ENCODE results near the gene NOXRED1.
"Not testable (repeated sequence)": the region's sequence is repeated elsewhere in the genome, so short reads cannot be mapped to it uniquely, and the experiment has no call there.

NOXRED1 gene

GRCh38 chr14:77423423-77423822 is at the start of gene NOXRED1:
NOXRED1 (minus strand) TSS chr14:77423523; CDS start chr14:77422889, 634 bp downstream.
- no peak for DNase-seq

GRCh38 chr14:77470224-77470870 is 47.0 kb upstream of the NOXRED1 start:
- DNase-seq: no peak

GRCh38 chr14:77469539-77469938 is 46.2 kb upstream of the NOXRED1 start:
- no peak for DNase-seq

- DNase-seq: no peak
These were observed 45.8 kb upstream of the NOXRED1 start for GRCh38 chr14:77469067-77469505.

- no peak for DNase-seq
These were observed 44.5 kb upstream of the NOXRED1 start for GRCh38 chr14:77467801-77468200.

GRCh38 chr14:77459072-77459723 is 35.9 kb upstream of the NOXRED1 start:
- DNase-seq: peak; percentile 45

GRCh38 chr14:77458249-77458950 is 35.1 kb upstream of the NOXRED1 start:
- DNase-seq: no peak

- DNase-seq: peak; percentile 98
These were observed 34.4 kb upstream of the NOXRED1 start, which contains the start of the genes AHSA1 and VIPAS39 for GRCh38 chr14:77457522-77458248. AHSA1 (plus strand) TSS chr14:77458093; CDS start chr14:77458190, 97 bp downstream. VIPAS39 (minus strand) TSS chr14:77457601; CDS start chr14:77454102, 3,499 bp downstream.

- no peak for DNase-seq
These were observed 33.8 kb upstream of the NOXRED1 start for GRCh38 chr14:77457115-77457521.

- no peak for DNase-seq
These were observed 32.8 kb upstream of the NOXRED1 start for GRCh38 chr14:77455966-77456640.

GRCh38 chr14:77442196-77442595 is 18.9 kb upstream of the NOXRED1 start:
- no peak for DNase-seq

- DNase-seq: no peak
These were observed 16.5 kb upstream of the NOXRED1 start for GRCh38 chr14:77439861-77440260.

GRCh38 chr14:77438596-77438995 is 15.3 kb upstream of the NOXRED1 start:
- DNase-seq: no peak

GRCh38 chr14:77436042-77436441 is 12.7 kb upstream of the NOXRED1 start:
- DNase-seq: no peak

- DNase-seq: no peak
These were observed 3.1 kb upstream of the NOXRED1 start for GRCh38 chr14:77426396-77426795.

GRCh38 chr14:77424862-77425261 is 1.5 kb upstream of the NOXRED1 start:
- DNase-seq: no peak

GRCh38 chr14:77421201-77421600 is 2.1 kb downstream of the NOXRED1 start:
- DNase-seq: no peak

GRCh38 chr14:77416836-77417235 is 6.5 kb downstream of the NOXRED1 start:
- DNase-seq: no peak

- DNase-seq: not testable (repeated sequence)
These were observed 7.2 kb downstream of the NOXRED1 start for GRCh38 chr14:77416098-77416497.

- not testable (repeated sequence) for DNase-seq
These were observed 7.8 kb downstream of the NOXRED1 start for GRCh38 chr14:77415403-77416030.

- no peak for DNase-seq
These were observed 14.2 kb downstream of the NOXRED1 start for GRCh38 chr14:77409131-77409533.

- DNase-seq: no peak
These were observed 16.2 kb downstream of the NOXRED1 start for GRCh38 chr14:77407158-77407557.
